Measurements from ENCODE around the gene PDCL2.

DNA sequence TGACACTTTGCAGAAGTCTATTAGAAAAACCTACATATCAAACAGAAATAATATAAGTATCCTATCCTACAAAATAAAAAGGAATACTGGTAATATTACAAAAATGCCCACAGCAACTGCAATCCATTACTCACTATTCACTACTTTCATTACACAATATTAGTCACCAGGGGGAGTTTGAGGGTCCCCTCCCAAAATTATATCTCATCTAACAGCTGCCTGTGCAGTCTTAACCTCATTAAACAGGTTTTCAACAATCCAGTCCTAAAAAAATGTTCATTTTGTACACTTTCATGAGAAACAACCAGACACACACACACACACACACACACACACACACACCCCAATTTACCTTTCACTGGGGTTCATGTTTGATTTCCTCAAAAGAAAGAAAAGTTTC lies 48.2 kb downstream of the PDCL2 start:
- TF ChIP-seq ZNF274 (IDR thresholded peaks at IDR 0.05; ENCODE audit: low read depth, low read length) (no peak), YY1 (IDR thresholded peaks at IDR 0.05; ENCODE audit: insufficient read depth, insufficient read length) (no peak), SUZ12 (IDR thresholded peaks at IDR 0.05; ENCODE audit: extremely low read depth, insufficient read depth, insufficient read length) (no peak)
